Upper lobe of left lung (tissue), 4 donors: ENCODE data around the gene CDKN2AIP.

Experiments used
- POLR2A ChIP-seq, 4 donors: fragments of 450-650 bp; IDR thresholded peaks; one replicate each; pipeline ENCODE4 v1.5.1; 2016 to 2017; ENCODE audit warnings: antibody characterized with exemption in 4 of 4, mild to moderate bottlenecking in 2 of 4
- POLR2AphosphoS5 ChIP-seq, 2 donors: sonication (generic); formaldehyde crosslinking; IDR thresholded peaks; one replicate each; pipeline ENCODE4 v1.5.1; 2017; ENCODE audit warnings: antibody characterized with exemption in 2 of 2
- TF ChIP-seq, protein P1 (sequence below), 6 experiments: fragments of 450-650 bp in 4 of 6; fragments of 200-600 bp in 2 of 6; sonication (generic) in 2 of 6; IDR thresholded peaks; one replicate each; pipeline ENCODE4 v1.5.1; 2016 to 2019; ENCODE audit warnings: antibody characterized with exemption in 6 of 6

- TF ChIP-seq, protein P1, sequence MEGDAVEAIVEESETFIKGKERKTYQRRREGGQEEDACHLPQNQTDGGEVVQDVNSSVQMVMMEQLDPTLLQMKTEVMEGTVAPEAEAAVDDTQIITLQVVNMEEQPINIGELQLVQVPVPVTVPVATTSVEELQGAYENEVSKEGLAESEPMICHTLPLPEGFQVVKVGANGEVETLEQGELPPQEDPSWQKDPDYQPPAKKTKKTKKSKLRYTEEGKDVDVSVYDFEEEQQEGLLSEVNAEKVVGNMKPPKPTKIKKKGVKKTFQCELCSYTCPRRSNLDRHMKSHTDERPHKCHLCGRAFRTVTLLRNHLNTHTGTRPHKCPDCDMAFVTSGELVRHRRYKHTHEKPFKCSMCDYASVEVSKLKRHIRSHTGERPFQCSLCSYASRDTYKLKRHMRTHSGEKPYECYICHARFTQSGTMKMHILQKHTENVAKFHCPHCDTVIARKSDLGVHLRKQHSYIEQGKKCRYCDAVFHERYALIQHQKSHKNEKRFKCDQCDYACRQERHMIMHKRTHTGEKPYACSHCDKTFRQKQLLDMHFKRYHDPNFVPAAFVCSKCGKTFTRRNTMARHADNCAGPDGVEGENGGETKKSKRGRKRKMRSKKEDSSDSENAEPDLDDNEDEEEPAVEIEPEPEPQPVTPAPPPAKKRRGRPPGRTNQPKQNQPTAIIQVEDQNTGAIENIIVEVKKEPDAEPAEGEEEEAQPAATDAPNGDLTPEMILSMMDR (IDR thresholded peaks at IDR 0.05) = no peak
- TF ChIP-seq POLR2A (IDR thresholded peaks at IDR 0.05) (no peak), POLR2AphosphoS5 (IDR thresholded peaks at IDR 0.05) (no peak)
Observed at GRCh38 chr4:183441276-183441675, 3.2 kb upstream of the CDKN2AIP start.
